Endothelial cell of umbilical vein (primary cell): ENCODE results near the gene DQX1. TPM values are rescaled to one million over a fixed set of nuclear protein-coding genes. Genes with fewer than 3 reads are reported as not detected.

Experiments used
- BruUV-seq: library from RNA; stranded (reverse); fragments of 400-500 nt; replicated peaks from 2 replicates; lab custom pipeline; 2021; lab: Mats Ljungman, UMichigan
- CTCF ChIA-PET: fragments of 300-600, 350-600 bp; sonication (Branson Sonifier 250); formaldehyde crosslinking; loops from one replicate; lab custom pipeline; 2021; ENCODE audit warnings: antibody characterized with exemption, inconsistent platforms; lab: Charles Lee
- POLR2A ChIA-PET: fragments of 300-600, 350-600 bp; sonication (Branson Sonifier 250); formaldehyde crosslinking; loops from one replicate; lab custom pipeline; 2021; ENCODE audit warnings: antibody characterized with exemption, inconsistent platforms; lab: Charles Lee
- DNase-seq: peaks from one replicate; pipeline ENCODE4 v3.0.0-alpha.2; 2011; ENCODE audit warnings: low read depth, low spot score
- FAIRE-seq: peaks from 2 replicates; lab custom pipeline; 2011; peaks lifted over from hg19 to GRCh38; lab: Jason Lieb, UNC
- H2AFZ ChIP-seq: 2 replicates; pipeline ENCODE4 v1.6.0; 2012; ENCODE audit warnings: low read depth, low read length, control low read depth, inconsistent platforms
- H3K27ac ChIP-seq: 2 replicates; pipeline ENCODE4 v1.5.1; 2011; ENCODE audit warnings: low read depth, mild to moderate bottlenecking, control low read depth, low read length, moderate library complexity; ENCODE audit not compliant: insufficient read depth
- H3K27me3 ChIP-seq, 2 experiments: 2 replicates each; pipeline versions ENCODE4 v1.6.0 to v1.6.1; 2011; ENCODE audit warnings: low read length in 2 of 2, mixed read lengths in 1 of 2; ENCODE audit not compliant: control insufficient read depth in 2 of 2, insufficient read depth in 2 of 2
- H3K36me3 ChIP-seq, 2 experiments: 2 replicates in 1 of 2; 3 replicates in 1 of 2; pipeline ENCODE4 v1.5.1; 2011; ENCODE audit warnings: low read length in 2 of 2, mild to moderate bottlenecking in 1 of 2, moderate library complexity in 1 of 2; ENCODE audit not compliant: control insufficient read depth in 2 of 2, insufficient read depth in 2 of 2; ENCODE audit errors: extremely low read depth in 1 of 2
- H3K4me1 ChIP-seq: 3 replicates; pipeline ENCODE4 v1.5.1; 2011; ENCODE audit warnings: mild to moderate bottlenecking, low read length; ENCODE audit not compliant: control insufficient read depth, insufficient read depth; ENCODE audit errors: extremely low read depth
- H3K4me2 ChIP-seq: 2 replicates; pipeline ENCODE4 v1.6.1; 2011; ENCODE audit warnings: low read length, control low read depth, mixed read lengths; ENCODE audit not compliant: insufficient read depth
- H3K4me3 ChIP-seq, 3 experiments: fragments of 200-600 bp in 1 of 3; sonication (generic), shearing (Covaris generic) in 1 of 3; replicated peaks in 1 of 3; 2 replicates each; pipeline ENCODE4 v1.5.1; 2011 to 2016; ENCODE audit warnings: control low read depth in 3 of 3, low read length in 3 of 3, mild to moderate bottlenecking in 2 of 3, inconsistent platforms in 1 of 3, low read depth in 1 of 3, moderate library complexity in 1 of 3; ENCODE audit not compliant: insufficient read depth in 1 of 3
- H3K79me2 ChIP-seq: 2 replicates; pipeline ENCODE4 v1.6.0; 2012; ENCODE audit warnings: low read length, inconsistent platforms; ENCODE audit not compliant: control insufficient read depth, insufficient read depth
- H3K9ac ChIP-seq: replicated peaks from 2 replicates; pipeline ENCODE3; 2011; ENCODE audit warnings: low read length, control low read depth; ENCODE audit not compliant: insufficient read depth; ENCODE audit errors: extremely low read depth
- H3K9me1 ChIP-seq: replicated peaks from 3 replicates; pipeline ENCODE4 v1.6.0; 2011; ENCODE audit warnings: mild to moderate bottlenecking, low read length; ENCODE audit not compliant: control insufficient read depth, insufficient read depth; ENCODE audit errors: extremely low read depth
- H3K9me3 ChIP-seq: replicated peaks from 2 replicates; pipeline ENCODE4 v1.5.1; 2012; ENCODE audit warnings: low read length, inconsistent platforms; ENCODE audit not compliant: control insufficient read depth, insufficient read depth
- H4K20me1 ChIP-seq: replicated peaks from 2 replicates; pipeline ENCODE3; 2011; ENCODE audit warnings: mild to moderate bottlenecking, low read length; ENCODE audit not compliant: control insufficient read depth, insufficient read depth; ENCODE audit errors: extremely low read depth
- EZH2 ChIP-seq: IDR thresholded peaks from 2 replicates; pipeline ENCODE4 v1.6.1; 2012; ENCODE audit warnings: borderline replicate concordance, low read depth, mild to moderate bottlenecking, moderate library complexity, low read length, inconsistent platforms; ENCODE audit not compliant: severe bottlenecking
- FOS ChIP-seq: IDR thresholded peaks from 2 replicates; pipeline ENCODE4 v1.6.1; 2011; ENCODE audit warnings: mild to moderate bottlenecking, low read length, moderate library complexity, borderline replicate concordance; ENCODE audit not compliant: insufficient read depth
- GATA2 ChIP-seq: IDR thresholded peaks from 2 replicates; pipeline ENCODE4 v1.7.0; 2011; ENCODE audit warnings: low read depth, mild to moderate bottlenecking, moderate library complexity, mixed read lengths, low read length; ENCODE audit not compliant: insufficient read length, insufficient read depth
- JUN ChIP-seq: IDR thresholded peaks from 2 replicates; pipeline ENCODE4 v1.6.1; 2011; ENCODE audit warnings: borderline replicate concordance, low read depth; ENCODE audit not compliant: insufficient read length, insufficient read depth
- MYC ChIP-seq: IDR thresholded peaks from one replicate; pipeline ENCODE4 v1.6.1; 2011; ENCODE audit warnings: mild to moderate bottlenecking, low read depth, low read length
- POLR2A ChIP-seq: IDR thresholded peaks from 2 replicates; pipeline ENCODE4 v1.6.1; 2012; ENCODE audit warnings: low read depth, mild to moderate bottlenecking, control low read depth, low read length
- POLR2AphosphoS5 ChIP-seq: IDR thresholded peaks from 2 replicates; pipeline ENCODE4 v1.6.1; 2012; ENCODE audit warnings: low read depth, mild to moderate bottlenecking, control low read depth, low read length, moderate library complexity; ENCODE audit not compliant: insufficient read depth
- dilution Hi-C: fragments of 300-500 bp; cut with MboI; formaldehyde crosslinking; loops from one replicate; pipeline ENCODE4 v1.15.0; 2019; ENCODE audit warnings: low sequenced_read_pairs; ENCODE audit not compliant: extremely low pct_ligation_motif_present
- intact Hi-C: fragments of 100-400 bp; cut with micrococcal nuclease; formaldehyde crosslinking; loops from one replicate; pipeline ENCODE4 v1.10.0; 2022
- polyA plus RNA-seq, 4 experiments: library from polyadenylated mRNA; depleted of rRNA in 3 of 4; stranded (reverse) in 3 of 4; unstranded in 1 of 4; fragments of >200 nt; gene quantifications; 2 replicates each; pipeline versions ENCODE4 v1.2.1 to v1.2.3, GENCODE V29; 2011 to 2012; ENCODE audit warnings: missing spikeins in 1 of 4
- total RNA-seq: library from RNA; stranded (reverse); gene quantifications from 2 replicates; pipeline ENCODE4 v1.2.3, GENCODE V29; 2021
- TF ChIP-seq, protein P1 (sequence below): IDR thresholded peaks from 2 replicates; pipeline ENCODE4 v1.6.1; 2011; ENCODE audit not compliant: insufficient read depth, insufficient read length
- TF ChIP-seq, protein P2 (sequence below), 2 donors: IDR thresholded peaks; 1 replicate in 1 of 2; 2 replicates in 1 of 2; pipeline ENCODE4 v1.5.1; 2011; ENCODE audit warnings: low read length in 2 of 2, mild to moderate bottlenecking in 2 of 2, moderate library complexity in 2 of 2, control low read depth in 1 of 2, inconsistent platforms in 1 of 2, low read depth in 1 of 2; ENCODE audit not compliant: insufficient read depth in 1 of 2; ENCODE audit errors: extremely low read depth in 1 of 2

The DQX1 gene
- total and polyA plus RNA-seq, 2 donors (not counting 3 experiments of a cell fraction or from before 2014, with no cell fraction given) = 0.06 to 0.44 TPM

DNA sequence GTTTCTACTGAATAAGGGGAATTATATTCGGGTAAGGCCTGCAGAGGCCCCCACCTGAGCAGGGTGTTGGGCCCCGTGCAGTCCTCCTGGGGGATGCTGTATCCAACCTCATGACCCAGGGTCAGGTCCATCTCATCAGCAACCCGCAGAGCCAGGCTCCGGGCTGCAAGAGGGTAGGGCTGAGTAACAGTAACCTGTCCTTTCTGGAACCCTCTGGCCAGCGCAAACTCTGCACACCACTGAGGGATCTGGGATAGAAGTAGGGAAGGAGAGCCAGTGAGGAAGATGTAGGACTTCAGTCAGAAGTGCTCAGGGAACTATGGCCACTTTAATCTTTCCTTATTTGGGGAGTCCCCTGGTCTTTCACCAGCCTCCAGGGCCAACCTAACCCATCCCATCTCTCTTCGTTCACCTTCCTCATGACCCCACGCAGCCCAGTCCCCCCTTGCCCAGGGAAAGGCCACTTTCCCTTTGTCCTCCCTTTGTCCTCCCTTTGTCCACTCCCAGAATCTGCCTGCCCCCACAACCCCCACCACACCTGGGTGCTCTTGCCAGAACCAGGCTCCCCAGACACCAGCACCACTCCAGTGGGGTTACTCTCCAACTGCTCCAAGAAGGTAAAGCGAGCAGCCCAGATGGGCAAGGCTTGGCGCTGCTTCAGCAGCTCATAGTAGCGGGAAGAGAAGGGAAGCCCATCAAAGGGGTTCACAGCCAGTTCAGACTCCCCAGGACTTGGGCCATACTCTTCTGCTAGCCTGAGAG, 895 bp downstream of the DQX1 start:
- Histone ChIP-seq H3K27ac (no peak overlapping the region), H3K4me2 (no peak overlapping the region), H4K20me1 (no peaks in the 10 kb centered on the region), H3K4me3 (no peak overlapping the region), H3K9ac (no peak overlapping the region), H3K4me1 (peaks cover 10% of the 10 kb centered on the region), H2AFZ (no peak overlapping the region), H3K27me3 (peaks cover 9 to 13% of the 10 kb centered on the region in 2 experiments), H3K36me3 (peaks cover 6 to 16% of the 10 kb centered on the region in 2 experiments), H3K9me3 (no peaks in the 10 kb centered on the region), H3K9me1 (no peaks in the 10 kb centered on the region), H3K79me2 (peaks cover 19% of the 10 kb centered on the region)
- intact Hi-C loops (no loop called here), dilution Hi-C loops (no loop called here)
- TF ChIP-seq, protein P1, sequence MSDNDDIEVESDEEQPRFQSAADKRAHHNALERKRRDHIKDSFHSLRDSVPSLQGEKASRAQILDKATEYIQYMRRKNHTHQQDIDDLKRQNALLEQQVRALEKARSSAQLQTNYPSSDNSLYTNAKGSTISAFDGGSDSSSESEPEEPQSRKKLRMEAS = no peak
- TF ChIP-seq, protein P2, sequence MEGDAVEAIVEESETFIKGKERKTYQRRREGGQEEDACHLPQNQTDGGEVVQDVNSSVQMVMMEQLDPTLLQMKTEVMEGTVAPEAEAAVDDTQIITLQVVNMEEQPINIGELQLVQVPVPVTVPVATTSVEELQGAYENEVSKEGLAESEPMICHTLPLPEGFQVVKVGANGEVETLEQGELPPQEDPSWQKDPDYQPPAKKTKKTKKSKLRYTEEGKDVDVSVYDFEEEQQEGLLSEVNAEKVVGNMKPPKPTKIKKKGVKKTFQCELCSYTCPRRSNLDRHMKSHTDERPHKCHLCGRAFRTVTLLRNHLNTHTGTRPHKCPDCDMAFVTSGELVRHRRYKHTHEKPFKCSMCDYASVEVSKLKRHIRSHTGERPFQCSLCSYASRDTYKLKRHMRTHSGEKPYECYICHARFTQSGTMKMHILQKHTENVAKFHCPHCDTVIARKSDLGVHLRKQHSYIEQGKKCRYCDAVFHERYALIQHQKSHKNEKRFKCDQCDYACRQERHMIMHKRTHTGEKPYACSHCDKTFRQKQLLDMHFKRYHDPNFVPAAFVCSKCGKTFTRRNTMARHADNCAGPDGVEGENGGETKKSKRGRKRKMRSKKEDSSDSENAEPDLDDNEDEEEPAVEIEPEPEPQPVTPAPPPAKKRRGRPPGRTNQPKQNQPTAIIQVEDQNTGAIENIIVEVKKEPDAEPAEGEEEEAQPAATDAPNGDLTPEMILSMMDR (IDR thresholded peaks at IDR 0.05; ENCODE audit: extremely low read depth in 1 of 2, insufficient read depth in 1 of 2, low read depth in 1 of 2, low read length in 2 of 2) = no peak
- ChIA-PET POLR2A (no interaction called here), CTCF (interaction anchor here (1.2 kb wide), 1 partner anchor 16 kb away, joined by 3 read pairs; no protein-coding TSS in a partner anchor)
- no peak for FAIRE-seq
- DNase-seq = no peak
- BruUV-seq = no TSS peak

DNA sequence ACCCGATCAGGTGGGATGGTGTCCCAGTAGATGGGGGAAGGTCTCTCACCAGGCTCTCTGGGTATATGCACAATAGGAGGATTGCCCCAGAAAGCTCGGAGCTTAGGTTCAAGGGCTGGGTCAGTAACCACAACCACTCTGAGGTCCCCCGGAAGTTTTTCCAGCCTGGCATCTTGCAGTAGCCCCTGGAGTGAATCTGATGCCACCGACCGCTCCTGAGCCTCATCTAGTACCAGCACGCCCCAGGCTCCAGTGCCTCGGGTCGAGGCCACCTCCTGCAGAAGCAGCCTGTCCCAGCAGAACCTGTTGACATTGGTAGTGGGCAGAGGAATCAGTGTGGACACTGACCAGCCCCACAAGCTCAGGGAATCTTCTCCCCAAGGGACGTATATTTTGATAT, 2.0 kb downstream of the DQX1 start:
- no peak for TF ChIP-seq POLR2AphosphoS5
- TF ChIP-seq, protein P1 = no peak
- no peak for TF ChIP-seq EZH2
- no peak for TF ChIP-seq POLR2A
- no peak for TF ChIP-seq JUN
- TF ChIP-seq, protein P2 (IDR thresholded peaks at IDR 0.05; ENCODE audit: extremely low read depth in 1 of 2, insufficient read depth in 1 of 2, low read depth in 1 of 2, low read length in 2 of 2) = no peak
- no peak for TF ChIP-seq FOS
- no peak for TF ChIP-seq MYC
- no peak for TF ChIP-seq GATA2
- Histone ChIP-seq H2AFZ (no peak overlapping the region), H3K9me1 (no peaks in the 10 kb centered on the region), H3K27ac (no peak overlapping the region), H3K9ac (no peak overlapping the region), H3K9me3 (no peaks in the 10 kb centered on the region), H3K4me1 (peaks cover 10% of the 10 kb centered on the region), H3K27me3 (peaks cover 19 to 24% of the 10 kb centered on the region in 2 experiments), H3K4me2 (no peak overlapping the region), H3K36me3 (peaks cover 6 to 16% of the 10 kb centered on the region in 2 experiments), H4K20me1 (no peaks in the 10 kb centered on the region), H3K79me2 (peaks cover 15% of the 10 kb centered on the region), H3K4me3 (no peak overlapping the region)
- ChIA-PET CTCF (interaction anchor here (1.1 kb wide), 1 partner anchor 8 kb away, joined by 3 read pairs; no protein-coding TSS in a partner anchor), POLR2A (no interaction called here)
- intact Hi-C loops = no loop called here
- dilution Hi-C loops = no loop called here
- no peak for DNase-seq
- BruUV-seq = no TSS peak
- no peak for FAIRE-seq
